T-cell (primary cell): ENCODE data around the gene TMEM44. TPM values are rescaled to one million over a fixed set of nuclear protein-coding genes. Genes with fewer than 3 reads are reported as not detected.

Experiments
- ATAC-seq, 4 experiments: fragments of 200-7000 bp in 3 of 4; fragments of 150-1000 bp in 1 of 4; cut with Tn5 transposase; replicated peaks in 1 of 4; 1 replicate in 3 of 4; 2 replicates in 1 of 4; pipeline ENCODE4 v1.10.0; 2021; ENCODE audit warnings: moderate library complexity in 3 of 4, mild to moderate bottlenecking in 2 of 4, moderate number of reproducible peaks in 1 of 4
- CTCF ChIA-PET, 2 donors: fragments of 300-600 bp; sonication (Branson Sonifier 250); formaldehyde crosslinking; loops; one replicate each; lab custom pipeline; 2022; ENCODE audit warnings: antibody characterized with exemption in 2 of 2; lab: Charles Lee
- POLR2A ChIA-PET, 2 donors: fragments of 300-600 bp; sonication (Branson Sonifier 250); formaldehyde crosslinking; loops; one replicate each; lab custom pipeline; 2022; ENCODE audit warnings: antibody characterized with exemption in 2 of 2; lab: Charles Lee
- DNase-seq, 35 experiments: peaks; one replicate each; pipeline versions ENCODE4 v3.0.0 to v3.0.0-alpha.2; 2013 to 2023
- H3K27ac ChIP-seq: one replicate; pipeline ENCODE4 v1.5.1; 2013; ENCODE audit warnings: low read length
- H3K27me3 ChIP-seq, 2 experiments: replicated peaks in 1 of 2; 1 replicate in 1 of 2; 2 replicates in 1 of 2; pipeline versions ENCODE4 v1.6.1 to v1.7.0; 2013; ENCODE audit warnings: low read length in 1 of 2, mixed read lengths in 1 of 2; ENCODE audit not compliant: control insufficient read depth in 2 of 2, insufficient read depth in 2 of 2; ENCODE audit errors: extremely low read depth in 1 of 2
- H3K36me3 ChIP-seq, 2 donors: 1 replicate in 1 of 2; 2 replicates in 1 of 2; pipeline versions ENCODE4 v1.6.1 to v1.7.0; 2013; ENCODE audit warnings: low read length in 1 of 2; ENCODE audit not compliant: control insufficient read depth in 2 of 2, insufficient read depth in 1 of 2; ENCODE audit errors: extremely low read depth in 1 of 2
- H3K4me1 ChIP-seq, 2 experiments: 1 replicate in 1 of 2; 2 replicates in 1 of 2; pipeline versions ENCODE4 v1.6.1 to v1.7.0; 2013; ENCODE audit warnings: low read length in 2 of 2, mixed read lengths in 1 of 2; ENCODE audit not compliant: insufficient read depth in 2 of 2, control insufficient read depth in 1 of 2; ENCODE audit errors: extremely low read depth in 1 of 2
- H3K4me3 ChIP-seq, 2 donors: 1 replicate in 1 of 2; 2 replicates in 1 of 2; pipeline versions ENCODE4 v1.5.1 to v1.7.0; 2013; ENCODE audit warnings: mild to moderate bottlenecking in 2 of 2, low read length in 1 of 2, moderate library complexity in 1 of 2; ENCODE audit not compliant: control insufficient read depth in 1 of 2; ENCODE audit errors: extremely low read depth in 1 of 2
- H3K9me3 ChIP-seq: 2 replicates; pipeline ENCODE4 v1.7.0; 2013
- H3K27ac Mint-ChIP-seq, 2 donors: one replicate each; pipeline ENCODE4 v1.8.0; 2020 to 2021; ENCODE audit warnings: mild to moderate bottlenecking in 2 of 2, mixed read lengths in 2 of 2
- H3K27me3 Mint-ChIP-seq, 2 donors: one replicate each; pipeline ENCODE4 v1.8.0; 2021 to 2022; ENCODE audit warnings: mixed read lengths in 2 of 2
- H3K36me3 Mint-ChIP-seq: one replicate; pipeline ENCODE4 v1.8.0; 2021; ENCODE audit warnings: mixed read lengths
- H3K4me1 Mint-ChIP-seq, 3 donors: one replicate each; pipeline ENCODE4 v1.8.0; 2020 to 2022; ENCODE audit warnings: mixed read lengths in 3 of 3, mild to moderate bottlenecking in 1 of 3
- H3K4me3 Mint-ChIP-seq, 3 donors: one replicate each; pipeline ENCODE4 v1.8.0; 2020 to 2022; ENCODE audit warnings: mild to moderate bottlenecking in 3 of 3, mixed read lengths in 3 of 3, moderate library complexity in 3 of 3
- H3K9me3 Mint-ChIP-seq, 3 donors: one replicate each; pipeline ENCODE4 v1.8.0; 2020 to 2022; ENCODE audit warnings: mixed read lengths in 3 of 3
- WGBS: methylation state at CpG from one replicate; pipeline ENCODE4 v1.1.5; 2013; ENCODE audit warnings: missing lambda C conversion rate; ENCODE audit not compliant: insufficient coverage; 5-methylcytosine and 5-hydroxymethylcytosine counted together
- total RNA-seq, 35 experiments: library from RNA in 6 of 35; stranded (reverse) in 6 of 35; fragments of 120-200 nt in 1 of 35; gene quantifications; one replicate each; pipeline versions ENCODE4 v1.2.1 to v1.2.4 and lab custom pipeline; 2013 to 2026

TMEM44 gene
- total RNA-seq, 5 donors from 2014 or later (not counting 1 experiment from before 2014, with no cell fraction given): 1.6 to 3.3 (median 2.3) TPM

GRCh38 chr3:194658477-194659242 is 25.4 kb upstream of the TMEM44 start:
- Histone ChIP-seq H3K4me1 (peaks cover 3 to 4% of the 10 kb centered on the region in 2 experiments), H3K27ac (no peak overlapping the region), H3K4me3 (no peak overlapping the region), H3K9me3 (no peaks in the 10 kb centered on the region), H3K27me3 (no peaks in the 10 kb centered on the region), H3K36me3 (peaks cover 3 to 67% of the 10 kb centered on the region in 2 donors)
- ATAC-seq: no peak
- no peak overlapping the region for H3K4me3 Mint-ChIP-seq
- no peaks in the 10 kb centered on the region for H3K27me3 Mint-ChIP-seq
- POLR2A ChIA-PET: no interaction called here
- no peak overlapping the region for H3K27ac Mint-ChIP-seq
- peaks cover 51% of the 10 kb centered on the region for H3K36me3 Mint-ChIP-seq
- no peak for DNase-seq
- no peaks in the 10 kb centered on the region for H3K9me3 Mint-ChIP-seq
- CTCF ChIA-PET: interaction anchor here (0.6 to 1.2 kb wide), 2 partner anchors 12 to 34 kb away, joined by 3 to 4 read pairs; no protein-coding TSS in a partner anchor
- WGBS: 71% methylated on average over 2 of the region's 5 CpGs
- peaks cover 27 to 33% (median 29%) of the 10 kb centered on the region in 3 donors for H3K4me1 Mint-ChIP-seq

DNA sequence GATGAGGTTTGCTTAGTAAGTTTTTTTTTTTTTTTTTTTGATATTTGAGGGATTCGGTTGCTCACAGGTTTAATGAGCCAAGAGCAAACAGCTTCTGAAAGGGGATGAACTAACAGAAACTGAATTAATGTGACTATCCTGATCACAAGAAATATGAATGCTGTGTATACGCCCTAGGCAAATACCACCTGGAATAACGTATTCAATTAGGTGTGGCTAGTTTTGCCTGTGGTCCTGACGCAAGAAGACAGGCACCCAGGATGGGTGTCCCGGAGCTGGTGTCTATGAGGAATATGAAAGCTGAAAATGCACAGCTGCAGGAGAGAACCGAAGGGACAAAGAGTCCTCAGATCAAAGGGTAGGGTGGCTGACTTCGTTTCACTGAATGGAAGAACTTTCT is 24.2 kb upstream of the TMEM44 start:
- Mint-ChIP-seq H3K4me3 (no peak overlapping the region), H3K4me1 (peaks cover 21 to 31% (median 26%) of the 10 kb centered on the region in 3 donors), H3K36me3 (peaks cover 61% of the 10 kb centered on the region), H3K9me3 (no peaks in the 10 kb centered on the region), H3K27ac (no peak overlapping the region), H3K27me3 (no peaks in the 10 kb centered on the region)
- 76% methylated on average over 5 of the region's 7 CpGs for WGBS
- DNase-seq (no peak), ATAC-seq (no peak)
- Histone ChIP-seq H3K27ac (no peak overlapping the region), H3K27me3 (no peaks in the 10 kb centered on the region), H3K4me3 (no peak overlapping the region), H3K9me3 (no peaks in the 10 kb centered on the region), H3K36me3 (peaks cover 3 to 71% of the 10 kb centered on the region in 2 donors), H3K4me1 (peaks cover 3 to 4% of the 10 kb centered on the region in 2 experiments)
- ChIA-PET POLR2A (interaction anchor here in 1 of 2 donors (0.6 kb wide), 1 partner anchor 11 kb away, joined by 6 read pairs; no protein-coding TSS in a partner anchor), CTCF (interaction anchor here in 1 of 2 donors (0.6 kb wide), 1 partner anchor 1996 kb away, joined by 3 read pairs; no protein-coding TSS in a partner anchor)

DNA sequence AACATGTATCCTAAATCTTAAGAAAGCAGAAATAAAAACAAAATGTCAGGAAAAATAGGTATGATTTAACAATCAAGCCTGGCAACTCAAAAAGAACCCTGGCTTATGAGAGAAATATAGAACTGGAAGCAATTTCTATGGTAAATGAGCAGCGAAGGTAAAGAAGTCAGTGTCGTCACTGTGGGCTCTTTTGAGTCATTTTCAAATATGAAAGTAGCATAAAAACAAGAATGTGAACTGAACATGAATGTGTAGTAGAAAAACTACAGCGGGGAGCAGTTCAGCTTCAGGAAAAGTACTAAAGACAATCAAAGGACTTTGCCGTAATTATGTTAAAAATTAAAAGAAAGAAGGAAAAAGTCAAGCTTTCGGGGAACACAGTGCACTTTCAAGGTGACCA is 21.2 kb upstream of the TMEM44 start:
- ATAC-seq: no peak
- WGBS: 37% methylated on average over 3 of the region's 5 CpGs
- H3K27me3 Mint-ChIP-seq: no peaks in the 10 kb centered on the region
- peaks cover 71% of the 10 kb centered on the region for H3K36me3 Mint-ChIP-seq
- H3K9me3 Mint-ChIP-seq: no peaks in the 10 kb centered on the region
- Histone ChIP-seq H3K27ac (no peak overlapping the region), H3K27me3 (no peaks in the 10 kb centered on the region), H3K4me3 (no peak overlapping the region), H3K4me1 (no peaks in the 10 kb centered on the region), H3K36me3 (peaks cover 5 to 77% of the 10 kb centered on the region in 2 donors), H3K9me3 (no peaks in the 10 kb centered on the region)
- H3K4me1 Mint-ChIP-seq: peaks cover 6 to 15% (median 14%) of the 10 kb centered on the region in 3 donors
- CTCF ChIA-PET: no interaction called here
- no peak overlapping the region for H3K4me3 Mint-ChIP-seq
- peak overlapping the region in 1 of 2 donors; percentile 53 for H3K27ac Mint-ChIP-seq
- no peak for DNase-seq
- POLR2A ChIA-PET: no interaction called here

GRCh38 chr3:194647747-194648146 is 14.5 kb upstream of the TMEM44 start:
- no peak overlapping the region for H3K4me3 ChIP-seq
- Mint-ChIP-seq H3K27ac (no peak overlapping the region), H3K9me3 (no peaks in the 10 kb centered on the region), H3K4me1 (no peaks in the 10 kb centered on the region), H3K36me3 (peaks cover 71% of the 10 kb centered on the region), H3K27me3 (no peaks in the 10 kb centered on the region), H3K4me3 (no peak overlapping the region)
- ChIA-PET CTCF (interaction anchor here in 1 of 2 donors (0.7 kb wide), 1 partner anchor 457 kb away, joined by 6 read pairs; no protein-coding TSS in a partner anchor), POLR2A (no interaction called here)
- H3K9me3 ChIP-seq: no peaks in the 10 kb centered on the region
- H3K36me3 ChIP-seq: peaks cover 13 to 84% of the 10 kb centered on the region in 2 donors
- ATAC-seq (no peak), DNase-seq (no peak)
- H3K4me1 ChIP-seq: no peaks in the 10 kb centered on the region
- H3K27ac ChIP-seq: no peak overlapping the region
- no CpG with 5 or more reads among the region's 3 CpGs for WGBS
- no peaks in the 10 kb centered on the region for H3K27me3 ChIP-seq

GRCh38 chr3:194642769-194643168 is 9.6 kb upstream of the TMEM44 start:
- H3K4me1 ChIP-seq: peaks cover 0 to 4% of the 10 kb centered on the region in 2 experiments
- Mint-ChIP-seq H3K9me3 (no peaks in the 10 kb centered on the region), H3K27me3 (no peaks in the 10 kb centered on the region), H3K36me3 (peaks cover 57% of the 10 kb centered on the region), H3K4me3 (no peak overlapping the region), H3K27ac (no peak overlapping the region), H3K4me1 (peaks cover 0 to 11% (median 9%) of the 10 kb centered on the region in 3 donors)
- no peak for ATAC-seq
- no peak for DNase-seq
- no peak overlapping the region for H3K4me3 ChIP-seq
- ChIA-PET POLR2A (no interaction called here), CTCF (interaction anchor here in 1 of 2 donors (1.0 kb wide), 1 partner anchor 40 kb away, joined by 3 read pairs; no protein-coding TSS in a partner anchor)
- WGBS: no CpG with 5 or more reads among the region's 2 CpGs
- no peaks in the 10 kb centered on the region for H3K9me3 ChIP-seq
- no peak overlapping the region for H3K27ac ChIP-seq
- H3K27me3 ChIP-seq: no peaks in the 10 kb centered on the region
- H3K36me3 ChIP-seq: peaks cover 8 to 66% of the 10 kb centered on the region in 2 donors

DNA sequence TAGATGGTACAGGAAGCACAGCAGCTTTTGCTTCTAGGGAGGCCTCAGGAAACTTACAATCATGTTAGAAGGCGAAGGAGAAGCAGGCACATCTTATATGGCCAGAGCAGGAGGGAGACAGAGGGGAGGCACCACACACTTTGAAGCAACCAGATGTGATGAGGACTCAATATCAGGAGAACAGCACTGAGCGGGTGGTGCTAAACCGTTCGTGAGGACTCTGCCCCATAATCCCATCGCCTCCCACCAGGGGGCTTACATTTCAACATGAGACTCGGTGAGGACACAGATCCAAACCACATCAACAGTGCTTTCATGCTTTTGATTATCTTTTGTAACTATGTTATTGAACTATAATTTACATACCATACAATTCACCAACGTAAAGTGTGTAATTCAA is 7.6 kb upstream of the TMEM44 start:
- DNase-seq: peak; percentile 7 to 63 (median 36)
- H3K4me3 ChIP-seq: no peak overlapping the region
- Mint-ChIP-seq H3K36me3 (peaks cover 48% of the 10 kb centered on the region), H3K27ac (peak overlapping the region in 1 of 2 donors; percentile 49), H3K27me3 (no peaks in the 10 kb centered on the region), H3K4me1 (peaks cover 0 to 11% (median 9%) of the 10 kb centered on the region in 3 donors), H3K4me3 (no peak overlapping the region), H3K9me3 (no peaks in the 10 kb centered on the region)
- peak; percentile 45 to 85 (median 72) for ATAC-seq
- CTCF ChIA-PET: no interaction called here
- H3K9me3 ChIP-seq: no peaks in the 10 kb centered on the region
- H3K36me3 ChIP-seq: peaks cover 5 to 50% of the 10 kb centered on the region in 2 donors
- WGBS: 100% methylated on average over 1 of the region's 7 CpGs
- H3K27me3 ChIP-seq: no peaks in the 10 kb centered on the region
- POLR2A ChIA-PET: interaction anchor here in 1 of 2 donors (0.7 kb wide), 1 partner anchor 30 kb away, joined by 5 read pairs; no protein-coding TSS in a partner anchor
- H3K27ac ChIP-seq: no peak overlapping the region
- peaks cover 0 to 4% of the 10 kb centered on the region in 2 experiments for H3K4me1 ChIP-seq
